HG02623 (cell line): ENCODE data around the gene LTC4S.

Experiments
- ATAC-seq: cut with Tn5 transposase; IDR thresholded peaks from one replicate; pipeline ENCODE4 v1.9.1; 2021; ENCODE audit warnings: moderate library complexity; ENCODE audit not compliant: unreplicated experiment

The LTC4S gene

GRCh38 chr5:179795049-179795862 lies 1.5 kb downstream of the LTC4S start:
- ATAC-seq, result peak; percentile 4

DNA sequence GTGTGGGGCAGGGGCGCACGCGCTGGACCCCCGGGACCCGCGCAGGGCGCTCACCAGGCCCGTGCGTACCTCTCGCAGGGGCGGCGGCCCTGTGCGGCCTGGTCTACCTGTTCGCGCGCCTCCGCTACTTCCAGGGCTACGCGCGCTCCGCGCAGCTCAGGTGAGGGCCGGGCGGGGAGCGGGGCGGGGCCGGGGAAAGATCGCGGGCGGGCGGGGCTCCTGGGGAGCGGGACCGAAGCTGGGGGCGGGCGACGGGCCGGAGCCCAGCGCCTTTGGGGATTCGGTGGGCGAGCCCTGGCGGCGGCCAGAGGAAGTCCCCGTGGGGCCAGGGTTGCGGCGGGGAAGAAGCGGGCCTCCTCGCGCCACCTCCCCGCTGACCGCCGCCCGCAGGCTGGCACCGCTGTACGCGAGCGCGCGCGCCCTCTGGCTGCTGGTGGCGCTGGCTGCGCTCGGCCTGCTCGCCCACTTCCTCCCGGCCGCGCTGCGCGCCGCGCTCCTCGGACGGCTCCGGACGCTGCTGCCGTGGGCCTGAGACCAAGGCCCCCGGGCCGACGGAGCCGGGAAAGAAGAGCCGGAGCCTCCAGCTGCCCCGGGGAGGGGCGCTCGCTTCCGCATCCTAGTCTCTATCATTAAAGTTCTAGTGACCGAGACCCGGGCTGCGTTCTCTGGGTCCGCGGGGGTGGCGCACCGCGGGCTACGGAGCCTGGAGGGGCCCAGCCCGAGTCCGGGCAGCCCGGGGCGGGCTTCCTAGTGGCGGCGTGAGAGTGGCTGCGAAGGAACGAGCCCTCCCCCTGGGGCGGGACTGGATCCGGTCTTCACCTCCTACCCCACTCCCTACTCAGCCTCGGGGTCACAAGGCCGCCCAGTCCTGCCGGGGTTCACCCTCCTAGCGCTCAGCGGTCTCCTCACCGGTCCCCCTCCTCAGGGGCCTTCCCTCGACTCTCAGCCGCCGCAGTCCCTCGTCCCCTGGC lies 2.4 kb downstream of the LTC4S start:
- peak; percentile 62 for ATAC-seq

DNA sequence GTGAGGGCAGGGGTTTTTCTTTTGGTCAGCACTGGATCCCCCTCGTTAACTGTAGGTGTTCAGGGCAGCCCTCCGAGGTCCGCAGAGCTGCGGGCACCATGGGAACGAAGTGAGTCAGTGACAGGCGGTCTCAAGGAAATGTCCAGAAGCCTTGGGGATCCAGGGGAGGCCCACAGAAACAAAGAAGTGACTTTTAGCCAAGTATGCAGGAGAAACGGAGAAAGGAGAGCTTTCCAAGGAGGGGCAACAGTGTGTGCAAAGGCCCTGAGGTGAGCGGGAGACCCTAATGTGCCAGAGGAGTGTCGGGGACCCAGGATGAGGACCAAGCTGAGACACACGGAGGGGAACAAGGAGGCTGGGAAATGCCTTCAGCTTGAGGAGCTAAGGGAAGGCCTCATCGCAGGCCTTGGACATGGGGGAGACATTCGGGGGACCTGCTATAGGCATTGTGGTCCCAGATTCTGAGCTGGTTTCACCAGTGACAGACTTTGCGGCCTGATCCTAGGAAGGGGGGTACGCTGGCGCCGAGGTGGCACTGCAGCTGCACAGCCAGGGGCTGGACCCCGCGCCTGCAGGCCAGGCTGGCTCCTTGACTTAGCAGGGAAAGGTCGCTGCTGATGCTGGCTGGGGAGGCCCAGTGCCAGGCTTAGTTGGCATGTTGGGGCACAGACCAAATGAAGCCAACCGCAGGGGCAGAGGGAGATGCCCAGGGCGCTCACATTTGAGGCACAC lies 3.3 kb downstream of the LTC4S start:
- ATAC-seq, result no peak

DNA sequence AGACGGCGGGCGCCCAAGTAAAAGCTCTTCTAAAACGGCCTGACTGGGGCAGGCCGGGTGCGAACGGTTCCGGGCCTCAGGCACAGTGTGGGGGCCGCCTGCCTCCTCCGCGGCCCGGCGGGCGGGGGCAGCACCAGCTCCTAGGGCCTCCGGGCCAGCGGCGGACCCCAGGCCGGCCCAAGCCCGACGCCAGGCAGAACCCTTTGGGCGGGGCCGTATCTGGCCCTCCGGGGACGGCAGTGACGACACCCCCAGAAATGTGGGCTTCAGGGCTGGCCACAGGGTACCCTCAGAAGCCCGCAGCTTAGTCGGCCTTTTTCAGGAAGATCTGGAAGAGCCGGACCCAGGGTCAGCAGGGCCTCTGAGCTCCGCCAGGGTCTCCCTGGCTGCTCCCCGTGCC lies 4.0 kb downstream of the LTC4S start:
- no peak for ATAC-seq

- no peak for ATAC-seq
These were observed 4.5 kb downstream of the LTC4S start for GRCh38 chr5:179798144-179798770.

DNA sequence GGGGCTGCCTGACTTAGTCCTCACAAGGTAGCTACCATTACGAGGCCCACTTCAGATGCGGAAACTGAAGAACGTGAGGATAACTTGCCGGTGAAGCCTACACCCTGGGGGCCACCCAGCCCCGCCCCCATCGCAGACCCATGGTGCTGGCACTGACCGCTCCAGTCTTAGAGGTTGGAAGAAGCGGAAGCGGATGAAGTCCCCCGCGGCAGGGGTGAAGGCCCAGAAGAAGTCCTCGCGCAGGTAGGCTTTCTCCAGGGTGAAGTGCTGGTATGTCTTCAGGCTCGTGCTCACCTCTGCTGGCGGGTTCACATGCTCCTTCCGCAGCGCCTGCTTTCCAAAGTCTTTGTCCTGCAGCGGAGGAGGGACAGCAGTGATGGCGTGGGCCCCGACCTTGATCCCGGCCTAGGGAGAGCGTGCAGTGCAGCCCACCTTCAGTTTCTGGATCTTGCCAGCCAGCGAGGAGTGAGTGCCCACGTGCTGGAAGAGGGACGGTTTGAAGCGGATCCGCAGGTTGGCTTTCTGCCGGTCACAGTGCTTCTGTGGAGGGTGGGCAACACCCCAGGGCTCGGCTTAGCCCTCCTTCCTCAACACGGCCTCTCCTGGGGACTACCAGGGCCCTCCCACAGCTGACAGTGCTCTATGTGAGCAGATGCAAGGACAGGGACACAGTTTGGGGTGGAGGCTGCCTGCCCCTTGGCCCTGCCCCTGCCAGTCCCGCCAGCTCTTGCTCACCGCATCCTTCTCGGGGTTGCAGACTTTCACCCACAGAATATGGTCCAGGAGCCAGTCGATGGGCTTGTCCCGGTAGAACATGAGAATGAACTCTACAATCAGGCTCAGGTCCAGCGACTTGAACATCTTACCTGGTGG lies 5.2 kb downstream of the LTC4S start:
- no peak for ATAC-seq

DNA sequence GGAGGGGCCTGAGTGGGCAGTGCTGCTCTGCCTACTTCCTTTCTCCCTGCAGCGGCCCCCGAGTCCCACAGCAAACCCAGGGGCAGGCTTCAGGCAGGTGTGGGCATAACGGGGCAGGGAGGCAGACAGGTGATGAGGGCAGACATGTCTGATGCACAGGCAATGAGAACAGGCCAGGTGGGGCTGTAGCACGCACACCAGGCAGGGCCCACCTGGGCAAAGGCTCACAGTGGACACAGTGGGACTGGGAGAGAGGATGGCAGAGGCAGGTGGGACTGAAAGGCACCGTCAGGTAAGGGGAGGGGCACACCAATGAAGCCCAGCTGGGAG lies 5.8 kb downstream of the LTC4S start:
- no peak for ATAC-seq

- ATAC-seq, result no peak
These were observed 6.4 kb downstream of the LTC4S start for GRCh38 chr5:179800071-179800695.

DNA sequence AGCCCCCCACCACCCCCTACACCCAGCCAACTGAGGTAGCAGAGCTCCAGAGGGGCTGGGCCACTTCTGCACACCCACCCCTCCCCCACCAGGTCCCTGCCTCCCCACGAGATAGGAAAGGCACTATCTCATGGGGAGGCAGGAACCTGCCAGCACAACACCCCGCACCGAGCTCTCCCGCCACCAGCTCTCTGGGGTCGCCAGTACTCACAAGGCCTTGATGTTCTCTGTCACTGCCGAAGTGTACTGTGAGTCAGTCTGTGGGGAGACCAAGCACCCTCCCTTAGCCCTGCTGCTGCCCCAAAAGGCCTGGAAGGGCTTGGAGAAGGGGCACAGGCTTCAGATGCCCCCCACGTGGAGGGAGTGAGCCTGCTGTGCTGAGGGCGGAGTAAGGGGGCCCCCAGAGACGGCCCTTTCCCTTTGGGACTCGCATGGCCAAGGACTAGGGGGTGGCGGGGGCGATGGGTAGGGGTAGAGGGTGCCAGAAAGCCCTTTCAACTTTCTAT lies 7.0 kb downstream of the LTC4S start:
- ATAC-seq, result no peak

GRCh38 chr5:179801304-179802206 lies 7.8 kb downstream of the LTC4S start:
- no peak for ATAC-seq

GRCh38 chr5:179802207-179802883 lies 8.6 kb downstream of the LTC4S start:
- ATAC-seq, result no peak

DNA sequence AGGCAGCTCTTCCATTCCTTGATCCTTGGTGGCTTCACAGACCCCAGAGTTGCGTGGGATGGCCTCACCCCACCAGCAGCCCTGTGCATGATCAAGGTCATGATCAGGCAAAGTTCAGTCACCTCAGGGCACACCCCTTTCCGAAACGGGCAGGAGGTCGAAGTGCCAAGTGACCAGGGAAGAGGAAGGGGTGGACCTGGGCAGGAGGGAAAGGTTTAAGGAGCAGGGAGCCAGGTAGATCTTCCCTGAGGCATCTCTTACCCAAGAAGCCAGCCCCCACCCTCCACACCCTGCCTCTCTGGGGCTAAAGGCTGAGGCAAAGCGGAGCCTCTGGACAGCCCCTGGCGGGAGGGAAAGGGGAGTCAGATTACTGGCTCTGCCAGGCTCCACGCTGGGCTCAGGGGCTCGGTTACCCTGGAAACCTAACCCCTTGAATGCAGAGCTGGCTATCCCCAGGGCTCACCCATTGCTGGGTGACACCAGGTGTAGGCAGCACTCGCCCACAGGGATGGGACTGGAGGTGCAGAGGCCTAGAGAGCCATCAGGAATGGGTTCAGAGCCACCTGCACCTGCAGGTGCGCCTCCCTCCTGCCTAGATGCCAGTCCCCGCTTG lies 9.3 kb downstream of the LTC4S start:
- ATAC-seq, result no peak

DNA sequence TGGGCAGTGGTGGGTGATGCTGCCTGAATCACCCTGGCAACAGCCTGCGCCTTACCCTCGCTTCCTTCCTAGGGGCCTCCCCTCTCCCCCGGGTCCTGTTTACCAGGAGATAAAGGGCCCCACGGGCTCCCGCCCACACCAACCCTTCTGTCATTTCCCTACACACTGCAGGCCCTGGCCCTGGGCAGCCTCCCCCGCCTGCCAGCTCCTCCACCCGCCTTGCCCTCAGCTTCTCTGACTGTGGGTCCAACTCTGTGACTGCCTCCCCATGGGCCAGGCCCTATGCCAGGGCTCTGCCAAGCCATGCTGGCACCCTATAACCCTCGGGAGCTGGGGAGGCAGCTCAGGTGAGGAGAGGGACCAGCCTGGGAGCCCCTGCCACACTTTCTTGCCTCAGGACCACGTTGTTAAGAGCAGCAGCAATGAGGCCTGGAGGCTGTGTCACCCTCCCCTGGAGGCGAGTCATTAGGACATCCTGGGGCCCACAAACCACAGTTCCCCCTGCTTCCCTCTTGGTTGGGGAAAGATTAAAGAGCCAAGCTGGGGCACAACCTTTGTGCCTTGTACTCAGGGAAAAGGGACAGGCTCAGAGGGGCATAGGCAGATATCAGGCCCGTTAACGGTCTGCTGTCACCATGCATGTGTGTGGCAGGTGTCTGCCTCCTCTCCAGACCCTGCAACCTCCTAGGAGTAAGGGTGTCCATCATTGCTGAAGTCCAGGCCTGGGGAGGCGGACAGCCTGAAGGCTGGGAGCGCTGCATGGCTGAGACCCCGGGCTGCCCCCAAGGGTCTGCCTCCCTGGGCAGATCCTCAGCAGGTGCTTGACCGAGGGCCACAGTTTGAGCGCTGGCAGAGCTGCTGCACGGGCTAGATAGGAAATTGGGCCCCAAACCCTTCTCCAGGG lies 10.1 kb downstream of the LTC4S start:
- no peak for ATAC-seq

DNA sequence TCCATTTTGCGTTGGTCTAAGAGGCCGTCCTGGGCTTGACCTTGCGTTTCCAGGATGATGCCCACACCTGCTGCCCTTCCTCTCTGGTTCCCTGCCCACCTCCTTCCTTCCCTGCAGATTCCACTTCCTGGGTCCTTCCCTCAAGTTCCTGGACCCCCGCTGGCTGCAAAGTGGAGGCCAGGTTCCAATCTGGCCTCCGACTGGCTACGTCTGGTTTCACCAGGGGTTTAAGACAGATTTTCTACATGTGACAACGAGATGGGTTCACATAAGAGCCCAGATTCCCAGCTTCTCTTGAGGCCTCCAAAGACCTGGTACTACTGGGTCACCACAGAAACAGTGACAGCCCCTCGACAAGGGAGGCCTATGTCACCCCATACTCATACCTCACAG lies 10.8 kb downstream of the LTC4S start:
- no peak for ATAC-seq

DNA sequence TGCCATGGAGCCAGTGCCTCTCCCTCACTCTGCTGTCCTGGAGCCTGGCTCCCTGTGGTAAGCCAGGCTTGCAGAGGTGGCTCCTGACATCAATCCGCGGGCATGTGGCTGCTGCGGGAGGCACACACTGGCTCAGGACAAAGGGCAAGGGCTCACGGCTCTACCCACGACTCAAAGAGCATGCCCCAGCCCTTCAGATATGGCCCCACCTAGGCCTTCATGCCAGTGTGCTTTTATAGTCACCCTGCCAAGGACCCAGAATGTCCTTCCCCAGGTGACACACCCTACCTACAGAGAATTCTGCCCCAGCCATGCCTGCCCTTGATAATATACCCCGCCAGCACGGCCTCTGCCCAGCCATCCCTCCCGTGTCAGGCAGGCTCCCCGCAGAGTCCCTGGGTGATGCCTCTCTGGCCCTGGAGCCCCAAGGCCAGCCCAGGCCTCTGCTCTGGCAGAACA lies 11.3 kb downstream of the LTC4S start:
- ATAC-seq, result no peak
